ENCODE data around the gene CHD2. TPM values are rescaled to one million over a fixed set of nuclear protein-coding genes. Genes with fewer than 3 reads are reported as not detected.

Gene CHD2
- total RNA-seq, 1 experiment from 2014 or later, result 81.8 TPM

- Histone ChIP-seq H3K27me3 (ENCODE audit: control insufficient read depth, insufficient read depth, low read length) (no peaks in the 10 kb centered on the region), H3K27ac (ENCODE audit: low read length) (no peak overlapping the region; the same call in 1 of the 2 replicates), H3K36me3 (ENCODE audit: control insufficient read depth, insufficient read depth, low read length) (peaks cover 55% of the 10 kb centered on the region), H3K9me3 (ENCODE audit: control insufficient read depth, insufficient read depth, low read depth, low read length) (no peaks in the 10 kb centered on the region), H3K4me3 (ENCODE audit: low read depth in 2 of 2, low read length in 2 of 2) (no peak overlapping the region), H3K4me1 (ENCODE audit: control insufficient read depth, insufficient read depth, low read length) (peaks cover 48% of the 10 kb centered on the region)
- in situ Hi-C loops (cut with HindIII; ENCODE audit: low pct_unique_long_range_greater_than_20kb, low sequenced_read_pairs), result no loop called here
- intact Hi-C loops (cut with micrococcal nuclease; ENCODE audit: unreplicated experiment), result loop anchor here (5.0 kb wide), 1 partner anchor 37 kb away; no protein-coding TSS in a partner anchor
- BruUV-seq (replicated peaks), result no TSS peak
- ChIA-PET POLR2A (no interaction called here), CTCF (interaction anchor here (0.5 kb wide), 1 partner anchor 44 kb away, joined by 3 read pairs; no protein-coding TSS in a partner anchor)
- no peak for DNase-seq (ENCODE audit: low read depth, low spot score)
- no peak for TF ChIP-seq POLR2AphosphoS5 (IDR thresholded peaks at IDR 0.05; ENCODE audit: low read depth, low read length)
- no peak for TF ChIP-seq CTCF (IDR thresholded peaks at IDR 0.05)
- TF ChIP-seq, protein P1, sequence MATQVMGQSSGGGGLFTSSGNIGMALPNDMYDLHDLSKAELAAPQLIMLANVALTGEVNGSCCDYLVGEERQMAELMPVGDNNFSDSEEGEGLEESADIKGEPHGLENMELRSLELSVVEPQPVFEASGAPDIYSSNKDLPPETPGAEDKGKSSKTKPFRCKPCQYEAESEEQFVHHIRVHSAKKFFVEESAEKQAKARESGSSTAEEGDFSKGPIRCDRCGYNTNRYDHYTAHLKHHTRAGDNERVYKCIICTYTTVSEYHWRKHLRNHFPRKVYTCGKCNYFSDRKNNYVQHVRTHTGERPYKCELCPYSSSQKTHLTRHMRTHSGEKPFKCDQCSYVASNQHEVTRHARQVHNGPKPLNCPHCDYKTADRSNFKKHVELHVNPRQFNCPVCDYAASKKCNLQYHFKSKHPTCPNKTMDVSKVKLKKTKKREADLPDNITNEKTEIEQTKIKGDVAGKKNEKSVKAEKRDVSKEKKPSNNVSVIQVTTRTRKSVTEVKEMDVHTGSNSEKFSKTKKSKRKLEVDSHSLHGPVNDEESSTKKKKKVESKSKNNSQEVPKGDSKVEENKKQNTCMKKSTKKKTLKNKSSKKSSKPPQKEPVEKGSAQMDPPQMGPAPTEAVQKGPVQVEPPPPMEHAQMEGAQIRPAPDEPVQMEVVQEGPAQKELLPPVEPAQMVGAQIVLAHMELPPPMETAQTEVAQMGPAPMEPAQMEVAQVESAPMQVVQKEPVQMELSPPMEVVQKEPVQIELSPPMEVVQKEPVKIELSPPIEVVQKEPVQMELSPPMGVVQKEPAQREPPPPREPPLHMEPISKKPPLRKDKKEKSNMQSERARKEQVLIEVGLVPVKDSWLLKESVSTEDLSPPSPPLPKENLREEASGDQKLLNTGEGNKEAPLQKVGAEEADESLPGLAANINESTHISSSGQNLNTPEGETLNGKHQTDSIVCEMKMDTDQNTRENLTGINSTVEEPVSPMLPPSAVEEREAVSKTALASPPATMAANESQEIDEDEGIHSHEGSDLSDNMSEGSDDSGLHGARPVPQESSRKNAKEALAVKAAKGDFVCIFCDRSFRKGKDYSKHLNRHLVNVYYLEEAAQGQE (IDR thresholded peaks at IDR 0.05; ENCODE audit: insufficient read depth in 1 of 2, low read depth in 2 of 2, low read length in 1 of 2), result no peak
- TF ChIP-seq TCF7L2 (IDR thresholded peaks at IDR 0.05; ENCODE audit: low read depth, low read length), result no peak
- no peak for TF ChIP-seq SIN3A (IDR thresholded peaks at IDR 0.05; ENCODE audit: borderline replicate concordance, insufficient read depth, low read depth, low read length)
- ATAC-seq, result no peak
Observed at GRCh38 chr15:92925454-92925853, 25.3 kb downstream of the CHD2 start.

DNA sequence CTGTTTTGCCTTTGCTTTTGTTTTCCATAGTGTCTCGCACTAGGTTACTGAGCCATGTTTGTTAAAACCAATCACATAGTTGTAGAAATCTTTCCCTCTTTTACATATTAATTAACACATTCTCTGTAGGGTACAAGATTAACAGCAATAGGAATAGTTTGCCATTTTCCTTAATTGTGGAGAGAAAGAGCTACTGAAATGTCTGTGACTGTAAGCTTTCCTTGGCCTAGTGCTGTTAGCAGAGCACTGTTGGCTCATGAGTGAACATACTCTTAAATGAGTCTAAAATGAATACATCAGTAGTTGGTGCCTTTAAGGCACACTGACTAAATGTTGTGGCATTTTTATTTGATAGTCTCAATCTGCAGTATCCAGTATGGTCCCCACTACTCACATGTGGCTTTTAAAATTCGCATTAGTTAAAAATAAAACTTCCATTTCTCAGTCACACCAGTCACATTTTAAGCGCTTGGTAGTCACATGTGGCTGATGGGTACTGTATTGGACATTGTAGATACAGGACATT is 28.2 kb downstream of the CHD2 start:
- intact Hi-C loops (cut with micrococcal nuclease; ENCODE audit: unreplicated experiment) (loop anchor here (5.0 kb wide), 1 partner anchor 34 kb away; no protein-coding TSS in a partner anchor), in situ Hi-C loops (cut with HindIII; ENCODE audit: low pct_unique_long_range_greater_than_20kb, low sequenced_read_pairs) (no loop called here)
- Histone ChIP-seq H3K9me3 (ENCODE audit: control insufficient read depth, insufficient read depth, low read depth, low read length) (no peaks in the 10 kb centered on the region), H3K4me1 (ENCODE audit: control insufficient read depth, insufficient read depth, low read length) (peaks cover 27% of the 10 kb centered on the region), H3K27ac (ENCODE audit: low read length) (peak overlapping the region; percentile 35), H3K36me3 (ENCODE audit: control insufficient read depth, insufficient read depth, low read length) (peaks cover 61% of the 10 kb centered on the region), H3K4me3 (ENCODE audit: low read depth in 2 of 2, low read length in 2 of 2) (no peak overlapping the region), H3K27me3 (ENCODE audit: control insufficient read depth, insufficient read depth, low read length) (no peaks in the 10 kb centered on the region)
- ATAC-seq, result no peak
- TF ChIP-seq CTCF (IDR thresholded peaks at IDR 0.05) (no peak), SIN3A (IDR thresholded peaks at IDR 0.05; ENCODE audit: borderline replicate concordance, insufficient read depth, low read depth, low read length) (no peak), POLR2AphosphoS5 (IDR thresholded peaks at IDR 0.05; ENCODE audit: low read depth, low read length) (no peak), TCF7L2 (IDR thresholded peaks at IDR 0.05; ENCODE audit: low read depth, low read length) (no peak)
- TF ChIP-seq, protein P1 (IDR thresholded peaks at IDR 0.05; ENCODE audit: insufficient read depth in 1 of 2, low read depth in 2 of 2, low read length in 1 of 2), result no peak
- no peak for DNase-seq (ENCODE audit: low read depth, low spot score)
- no TSS peak for BruUV-seq (replicated peaks)
- ChIA-PET CTCF (interaction anchor here (0.5 kb wide), 1 partner anchor 154 kb away, joined by 11 read pairs; no protein-coding TSS in a partner anchor), POLR2A (interaction anchor here (0.7 kb wide), 1 partner anchor 45 kb away, joined by 3 read pairs; no protein-coding TSS in a partner anchor)
